Fibroblast of mammary gland (primary cell): Measurements from ENCODE around the gene SLX4IP.

Experiments
- DNase-seq: peaks from one replicate; pipeline ENCODE4 v3.0.0-alpha.2; 2010; ENCODE audit warnings: low read depth
- H3K4me3 ChIP-seq: 2 replicates; pipeline ENCODE4 v1.5.1; 2011; ENCODE audit warnings: low read depth, mild to moderate bottlenecking, low read length, moderate library complexity; ENCODE audit not compliant: control insufficient read depth
- TF ChIP-seq, protein P1 (sequence below): conservative IDR thresholded peaks from 2 replicates; pipeline ENCODE4 v1.5.1; 2011; ENCODE audit warnings: low read depth, low read length, inconsistent platforms; ENCODE audit not compliant: control insufficient read depth, insufficient read depth

The SLX4IP gene

DNA sequence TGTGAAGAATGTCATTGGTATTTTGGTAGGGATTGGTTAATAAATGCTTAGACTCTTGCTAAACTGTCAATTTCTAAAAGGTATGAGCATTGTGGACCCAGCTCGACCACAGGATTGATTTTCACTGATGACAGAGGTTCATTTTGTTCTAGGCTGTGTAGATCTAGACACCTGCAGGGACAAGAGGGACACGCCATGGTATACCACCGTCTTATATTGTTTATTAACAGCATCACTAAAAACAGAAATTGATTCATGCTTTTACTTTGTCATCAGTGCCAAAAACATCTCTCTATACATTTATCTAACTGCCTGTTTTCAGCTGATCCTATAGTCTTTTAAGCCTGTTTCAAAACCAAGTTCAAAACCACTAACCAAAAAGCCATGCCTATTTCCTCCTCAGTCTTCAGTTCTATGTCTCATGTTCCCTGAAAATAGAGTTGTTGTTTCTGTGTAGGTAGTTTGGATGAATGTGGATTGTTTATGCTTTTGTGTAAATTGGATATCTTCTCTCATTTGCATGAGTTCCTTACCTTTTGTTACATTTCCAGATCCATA lies 128.9 kb downstream of the SLX4IP start:
- DNase-seq, result no peak
- H3K4me3 ChIP-seq, result no peak overlapping the region
- TF ChIP-seq, protein P1, sequence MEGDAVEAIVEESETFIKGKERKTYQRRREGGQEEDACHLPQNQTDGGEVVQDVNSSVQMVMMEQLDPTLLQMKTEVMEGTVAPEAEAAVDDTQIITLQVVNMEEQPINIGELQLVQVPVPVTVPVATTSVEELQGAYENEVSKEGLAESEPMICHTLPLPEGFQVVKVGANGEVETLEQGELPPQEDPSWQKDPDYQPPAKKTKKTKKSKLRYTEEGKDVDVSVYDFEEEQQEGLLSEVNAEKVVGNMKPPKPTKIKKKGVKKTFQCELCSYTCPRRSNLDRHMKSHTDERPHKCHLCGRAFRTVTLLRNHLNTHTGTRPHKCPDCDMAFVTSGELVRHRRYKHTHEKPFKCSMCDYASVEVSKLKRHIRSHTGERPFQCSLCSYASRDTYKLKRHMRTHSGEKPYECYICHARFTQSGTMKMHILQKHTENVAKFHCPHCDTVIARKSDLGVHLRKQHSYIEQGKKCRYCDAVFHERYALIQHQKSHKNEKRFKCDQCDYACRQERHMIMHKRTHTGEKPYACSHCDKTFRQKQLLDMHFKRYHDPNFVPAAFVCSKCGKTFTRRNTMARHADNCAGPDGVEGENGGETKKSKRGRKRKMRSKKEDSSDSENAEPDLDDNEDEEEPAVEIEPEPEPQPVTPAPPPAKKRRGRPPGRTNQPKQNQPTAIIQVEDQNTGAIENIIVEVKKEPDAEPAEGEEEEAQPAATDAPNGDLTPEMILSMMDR, result no peak

DNA sequence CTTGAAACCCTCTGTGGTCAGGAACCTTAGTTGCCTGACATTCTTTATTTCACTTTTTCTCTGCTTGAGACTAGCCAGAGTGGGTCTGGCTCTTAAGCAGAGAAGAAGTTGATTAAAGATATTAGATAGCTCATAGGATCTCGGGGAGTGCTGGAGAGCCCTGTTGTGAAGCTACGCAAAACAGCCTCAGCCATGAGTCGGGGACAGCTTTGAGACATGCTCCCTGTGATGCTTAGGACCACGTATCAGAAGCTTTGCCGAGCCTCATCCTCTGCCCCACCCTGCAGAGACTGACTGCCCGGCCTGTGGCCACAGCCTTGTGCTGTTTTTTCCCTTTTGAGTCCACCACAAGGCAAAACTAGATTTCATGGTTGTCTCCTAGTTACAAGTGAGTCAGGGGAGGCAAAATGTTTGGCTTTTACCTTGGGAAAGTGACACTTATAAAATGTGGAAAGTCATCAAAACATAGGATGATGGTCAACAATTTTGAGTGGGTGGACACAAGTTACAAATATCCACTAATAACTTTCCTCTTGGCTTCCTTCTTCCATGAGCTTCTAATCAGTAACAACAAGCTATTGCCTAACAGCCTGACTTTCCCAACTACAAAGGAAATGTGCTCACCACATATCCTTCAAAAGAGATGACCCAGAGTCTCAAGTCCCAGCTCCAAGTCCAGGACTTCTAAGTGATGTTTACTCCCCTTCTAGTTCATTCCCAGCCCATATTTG lies 130.3 kb downstream of the SLX4IP start:
- DNase-seq, result peak; percentile 93
- TF ChIP-seq, protein P1, result no peak
- no peak overlapping the region for H3K4me3 ChIP-seq

DNA sequence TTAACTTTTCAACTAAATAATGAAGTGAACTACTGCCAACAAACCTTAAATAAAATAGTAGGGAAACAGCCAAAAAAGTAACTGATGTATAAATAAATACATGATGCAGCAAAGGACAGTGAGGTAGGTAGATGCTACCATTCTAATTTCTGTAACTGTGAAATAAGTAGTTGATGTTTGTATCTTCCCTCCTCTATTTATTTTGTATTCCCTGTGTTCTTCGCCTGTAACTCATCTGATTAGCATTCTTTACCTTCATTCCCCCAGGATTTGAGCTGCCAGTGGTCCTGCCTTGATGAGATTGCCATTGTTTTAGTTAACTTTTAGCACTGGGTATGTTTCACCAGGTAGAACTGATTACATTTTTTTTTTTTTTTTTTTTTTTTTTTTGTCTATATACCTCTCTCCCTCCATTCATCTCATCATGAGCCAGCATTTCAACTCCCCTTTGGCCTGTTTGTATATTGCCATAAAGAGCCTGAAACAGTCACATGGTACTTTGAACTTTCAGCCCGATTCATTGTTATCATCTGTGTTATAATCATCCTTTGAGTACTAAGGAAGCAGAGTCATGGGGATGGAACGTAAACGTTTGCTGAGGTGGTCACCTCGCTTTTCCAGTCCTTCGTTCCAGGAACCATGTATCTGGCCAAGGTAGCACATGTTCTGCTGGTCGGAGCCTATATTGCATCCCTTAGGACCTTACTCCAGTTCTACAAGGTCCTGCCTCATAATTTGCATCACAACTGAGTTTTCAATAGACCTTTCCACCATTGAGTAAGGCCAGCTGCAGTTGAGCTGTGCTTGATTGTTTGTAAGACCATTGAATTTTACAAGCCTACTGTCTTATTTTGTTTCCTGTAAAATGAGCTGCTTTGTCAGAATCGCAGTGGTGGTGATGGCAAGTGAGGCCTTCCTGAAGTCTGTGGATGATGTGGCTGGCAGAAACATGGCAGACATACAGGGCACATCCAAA lies 131.1 kb downstream of the SLX4IP start:
- no peak for DNase-seq
- TF ChIP-seq, protein P1, result no peak
- no peak overlapping the region for H3K4me3 ChIP-seq

DNA sequence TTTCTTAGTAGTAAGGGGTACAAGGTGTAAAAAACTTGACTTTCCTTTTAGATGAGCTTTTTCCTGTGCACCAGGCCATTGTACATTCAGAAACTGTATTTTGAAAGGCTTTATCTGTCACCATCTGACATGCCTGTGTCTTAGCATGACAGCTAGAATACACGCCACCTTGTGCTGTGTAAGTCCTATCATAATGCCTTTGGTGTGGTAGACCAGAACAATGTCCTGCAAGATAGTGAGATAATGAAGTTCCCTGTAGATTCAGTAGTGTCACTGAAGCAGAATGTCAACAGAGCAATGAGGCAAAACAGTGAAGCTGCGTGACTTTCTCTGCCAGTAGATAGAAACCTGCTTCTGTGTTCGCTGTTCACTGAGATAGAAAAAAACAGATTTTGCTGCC lies 132.9 kb downstream of the SLX4IP start:
- TF ChIP-seq, protein P1, result no peak
- DNase-seq, result no peak
- H3K4me3 ChIP-seq, result no peak overlapping the region

DNA sequence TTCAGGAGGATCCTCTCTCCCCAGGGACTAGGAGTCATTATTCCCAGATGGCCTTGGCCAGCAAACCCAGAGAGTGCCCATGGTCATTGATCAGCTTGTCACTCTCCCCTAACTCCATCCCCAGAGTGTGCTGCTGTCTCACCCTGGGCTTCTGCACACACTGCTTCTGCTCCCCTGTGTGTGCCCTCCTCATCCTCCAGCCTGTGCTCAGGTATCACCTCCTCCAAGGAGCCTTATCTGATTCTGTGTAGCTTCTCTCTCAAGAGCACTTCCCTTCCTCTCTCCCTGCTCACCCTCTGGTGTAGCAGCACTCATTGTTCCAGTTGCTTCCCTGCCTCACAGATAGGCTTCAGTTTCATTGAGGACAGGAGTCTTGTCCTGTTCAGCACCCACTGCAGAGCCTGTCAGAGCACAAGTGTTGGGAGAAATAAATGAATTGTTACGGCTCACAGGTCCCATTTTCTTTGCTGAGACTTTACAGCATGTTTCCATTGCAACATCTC lies 136.3 kb downstream of the SLX4IP start:
- DNase-seq, result no peak
- TF ChIP-seq, protein P1, result no peak
- no peak overlapping the region for H3K4me3 ChIP-seq

DNA sequence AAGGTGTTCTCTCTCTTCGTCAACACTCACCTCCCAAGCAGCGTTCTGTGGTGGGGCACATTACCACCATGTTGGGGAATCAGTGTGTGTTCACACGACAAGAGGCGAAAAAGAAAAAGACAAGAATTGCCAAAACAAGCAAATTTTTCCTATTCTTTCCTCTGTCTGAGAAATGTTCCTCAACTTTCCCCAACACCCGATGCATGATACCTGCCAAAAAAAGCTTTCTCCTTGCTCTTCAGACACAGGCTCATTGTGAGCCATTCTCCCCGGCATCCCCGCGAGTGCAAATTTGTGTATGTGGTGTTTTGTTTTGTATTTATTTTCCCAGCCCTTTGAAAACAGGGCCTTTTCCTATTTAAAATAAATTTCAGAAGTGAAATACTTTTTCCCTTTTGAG lies 137.7 kb downstream of the SLX4IP start:
- DNase-seq, result no peak
- TF ChIP-seq, protein P1, result no peak

More for the DNA sequence above, 137.7 kb downstream of the SLX4IP start:
- no peak overlapping the region for H3K4me3 ChIP-seq
